Measurements from ENCODE around the gene TECPR2.
A peak's percentile ranks its signal among the peaks of the same experiment; 100 is the strongest.
"Not testable (repeated sequence)": the region's sequence is repeated elsewhere in the genome, so short reads cannot be mapped to it uniquely, and the experiment has no call there.

TECPR2 gene

GRCh38 chr14:102523569-102524450, 161.1 kb downstream of the TECPR2 start:
- DNase-seq (ENCODE audit: low read depth in 2 of 3, low spot score in 1 of 3) = no peak

DNA sequence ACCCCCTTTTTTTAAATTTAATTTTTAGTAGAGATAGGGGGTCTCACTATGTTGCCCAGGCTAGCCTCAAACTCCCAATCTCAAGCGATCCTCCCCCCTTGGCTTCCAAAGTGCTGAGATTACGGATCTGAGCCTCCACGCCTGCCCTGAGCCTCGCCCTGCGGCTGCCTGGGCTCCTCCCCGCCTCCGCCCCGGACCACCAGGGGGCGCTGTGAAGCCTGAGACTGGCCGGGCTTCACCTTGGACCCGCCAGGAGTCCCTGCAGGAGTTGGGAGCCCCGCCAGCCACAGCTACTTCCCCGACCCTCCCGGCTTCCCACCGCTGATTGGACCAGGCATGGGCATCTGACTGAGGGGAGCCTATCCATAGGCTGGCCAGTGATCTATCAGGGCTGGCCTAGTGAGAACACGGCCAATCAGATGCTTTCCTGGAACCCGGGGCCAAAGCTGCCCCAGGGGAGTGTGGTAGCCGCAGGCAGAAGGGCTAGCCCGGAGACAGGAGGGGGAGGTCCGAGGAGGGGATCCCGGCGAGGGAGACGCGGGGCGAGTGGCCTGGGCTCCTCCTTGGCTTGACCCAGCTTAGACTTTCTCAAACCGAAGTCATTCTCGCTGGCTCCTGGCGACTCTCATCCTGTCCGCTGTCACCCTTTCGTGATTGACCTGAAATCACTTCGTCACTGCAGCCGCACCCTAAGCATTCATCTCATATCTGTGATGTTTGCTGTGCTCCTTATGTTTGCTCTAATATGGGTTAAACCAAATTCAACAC, 161.9 kb downstream of the TECPR2 start:
- peak; percentile 94 to 99 (median 96) for DNase-seq (ENCODE audit: low read depth in 2 of 3, low spot score in 1 of 3)

DNA sequence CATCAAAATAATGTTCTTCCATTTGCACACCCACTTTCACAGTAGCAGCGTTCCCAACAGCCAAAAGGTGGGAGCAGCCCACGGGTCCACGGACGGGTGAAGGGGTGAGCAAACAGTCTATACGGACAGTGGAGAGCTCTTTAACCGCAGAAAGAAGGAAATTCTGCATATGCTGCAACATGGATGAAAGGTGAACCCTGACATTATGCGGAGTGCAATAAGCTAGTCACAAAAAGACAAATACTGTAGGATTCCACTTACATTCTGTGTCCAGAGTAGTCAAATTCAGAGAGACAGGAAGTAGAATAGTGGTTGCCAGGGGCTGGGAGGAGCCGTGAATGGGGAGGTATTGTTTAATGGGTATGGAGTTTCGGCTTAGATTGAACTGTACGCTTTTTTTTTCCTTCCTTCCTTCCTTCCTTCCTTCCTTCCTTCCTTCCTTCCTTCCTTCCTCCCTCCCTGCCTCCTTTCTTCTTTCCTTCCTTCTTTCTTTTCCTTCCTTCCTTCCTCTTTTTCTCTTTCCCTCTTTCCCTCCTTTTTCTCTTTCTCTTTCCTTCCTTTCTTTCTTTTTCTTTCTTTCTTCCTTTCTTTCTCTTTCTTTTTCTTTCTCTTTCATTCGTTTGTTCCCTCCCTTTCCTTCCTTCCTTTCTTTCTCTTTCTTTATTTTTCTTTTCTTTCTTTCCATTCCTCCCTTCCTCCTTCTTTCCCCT, 162.6 kb downstream of the TECPR2 start:
- DNase-seq (ENCODE audit: low read depth in 2 of 3, low spot score in 1 of 3) = peak in 1 of 3 donors; percentile 37

GRCh38 chr14:102525929-102526497, 163.3 kb downstream of the TECPR2 start:
- no peak for DNase-seq (ENCODE audit: low read depth in 2 of 3, low spot score in 1 of 3)

DNA sequence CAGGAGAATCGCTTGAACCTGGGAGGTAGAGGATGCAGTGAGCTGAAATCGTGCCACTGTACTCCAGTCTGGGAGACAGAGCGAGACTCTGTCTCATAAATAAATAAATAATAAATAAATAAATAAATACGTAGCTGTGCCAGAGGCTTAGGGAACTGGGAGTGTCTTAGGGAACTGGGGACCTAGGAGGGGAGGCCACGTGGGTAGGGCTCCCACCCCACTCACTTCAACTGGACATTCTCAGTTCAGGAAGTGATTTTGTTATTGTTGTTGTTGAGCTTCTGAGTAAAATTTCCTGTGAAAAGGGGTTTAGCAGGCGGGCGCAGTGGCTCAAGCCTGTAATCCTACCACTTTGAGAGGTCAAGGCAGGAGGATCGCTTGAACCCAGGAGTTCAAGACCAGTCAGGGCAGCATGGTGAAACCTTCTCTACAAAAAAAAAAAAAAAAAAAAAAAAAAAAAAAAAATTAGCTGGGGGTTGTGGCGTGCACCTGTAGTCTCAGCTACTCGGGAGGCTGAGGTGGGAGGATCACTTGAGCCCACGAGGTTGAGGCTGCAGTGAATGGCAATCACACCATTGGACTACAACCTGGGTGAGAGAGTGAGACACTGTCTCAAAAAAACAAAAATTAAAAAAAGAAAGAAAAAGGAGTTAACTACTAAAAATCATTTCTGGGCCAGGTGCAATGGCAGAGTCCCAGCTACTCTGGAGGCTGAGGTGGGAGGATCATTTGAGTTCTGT, 165.9 kb downstream of the TECPR2 start:
- DNase-seq (ENCODE audit: low read depth in 2 of 3, low spot score in 1 of 3) = no peak

DNA sequence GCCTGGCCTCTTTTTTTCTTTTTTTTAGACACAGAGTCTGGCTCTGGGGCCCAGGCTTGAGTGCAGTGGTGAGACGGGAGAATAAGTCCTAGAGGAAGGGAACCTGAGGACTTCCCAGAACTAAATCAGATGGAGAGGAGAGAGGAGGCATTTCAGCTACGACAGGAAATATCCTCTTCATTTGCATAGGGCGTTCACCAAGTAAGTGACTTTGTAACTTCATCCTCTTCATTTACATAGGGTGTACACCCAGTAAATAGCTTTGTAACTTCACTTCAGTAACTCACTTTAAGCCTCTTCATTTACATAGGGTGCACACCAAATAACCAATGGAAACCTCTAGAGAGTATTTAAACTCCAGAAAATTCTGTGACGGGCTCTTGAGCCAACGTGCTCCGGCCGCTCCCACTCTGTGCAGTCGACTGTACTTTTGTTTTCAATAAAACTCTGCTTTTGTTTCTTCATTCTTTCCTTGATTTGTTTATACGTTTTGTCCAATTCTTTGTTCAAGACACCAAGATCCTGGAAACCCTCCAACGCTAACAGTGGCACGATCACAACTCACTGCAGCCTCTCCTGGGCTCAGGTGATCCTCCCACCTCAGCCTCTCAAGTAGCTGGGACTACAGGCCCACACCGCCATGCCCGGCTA, 168.2 kb downstream of the TECPR2 start:
- no peak for DNase-seq (ENCODE audit: low read depth in 2 of 3, low spot score in 1 of 3)

- no peak for DNase-seq (ENCODE audit: low read depth in 2 of 3, low spot score in 1 of 3)
These were observed 169.5 kb downstream of the TECPR2 start for GRCh38 chr14:102532204-102532658.

- no peak for DNase-seq (ENCODE audit: low read depth in 2 of 3, low spot score in 1 of 3)
These were observed 175.3 kb downstream of the TECPR2 start for GRCh38 chr14:102537981-102538601.

GRCh38 chr14:102538602-102539543, 176.1 kb downstream of the TECPR2 start:
- DNase-seq (ENCODE audit: low read depth in 2 of 3, low spot score in 1 of 3) = no peak

- DNase-seq (ENCODE audit: low read depth in 2 of 3, low spot score in 1 of 3) = no peak
These were observed 177.0 kb downstream of the TECPR2 start for GRCh38 chr14:102539544-102540314.

DNA sequence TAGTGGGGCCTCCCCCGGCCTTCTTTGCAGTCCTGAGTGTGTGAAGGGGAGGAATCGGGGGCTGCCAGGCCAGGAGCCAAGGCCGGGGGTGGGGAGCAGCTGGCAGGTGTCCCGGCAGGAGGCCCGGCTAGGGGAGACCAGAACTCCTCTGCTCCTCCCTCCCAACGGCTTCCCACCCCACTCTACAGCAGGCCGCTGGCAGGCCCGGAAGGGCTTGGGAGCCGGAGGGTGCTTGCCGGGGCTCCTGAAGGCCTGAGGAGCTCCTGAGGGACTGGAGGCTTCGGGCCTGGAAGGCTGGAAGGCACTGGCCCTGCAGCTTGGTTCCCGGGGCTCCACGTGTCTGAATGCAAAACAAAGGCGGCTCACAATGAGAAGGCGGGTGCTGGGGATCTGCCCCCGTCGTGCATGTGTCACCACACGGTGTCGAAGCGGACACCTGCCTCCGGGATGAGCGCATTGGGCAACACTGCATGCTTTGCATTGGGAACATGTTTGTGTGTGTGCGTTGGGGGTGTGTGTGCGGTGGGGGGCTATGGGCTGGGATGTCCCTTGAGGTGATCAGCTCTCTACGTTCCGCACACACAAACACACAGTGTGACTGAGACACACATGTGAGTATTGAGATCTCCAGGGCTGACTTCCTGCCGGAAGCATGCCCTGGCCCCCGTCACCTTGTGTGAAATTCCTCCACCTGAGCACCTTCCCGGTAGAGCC, 177.7 kb downstream of the TECPR2 start:
- no peak for DNase-seq (ENCODE audit: low read depth in 2 of 3, low spot score in 1 of 3)

GRCh38 chr14:102541029-102541491, 178.3 kb downstream of the TECPR2 start:
- not testable (repeated sequence) for DNase-seq (ENCODE audit: low read depth in 2 of 3, low spot score in 1 of 3)

DNA sequence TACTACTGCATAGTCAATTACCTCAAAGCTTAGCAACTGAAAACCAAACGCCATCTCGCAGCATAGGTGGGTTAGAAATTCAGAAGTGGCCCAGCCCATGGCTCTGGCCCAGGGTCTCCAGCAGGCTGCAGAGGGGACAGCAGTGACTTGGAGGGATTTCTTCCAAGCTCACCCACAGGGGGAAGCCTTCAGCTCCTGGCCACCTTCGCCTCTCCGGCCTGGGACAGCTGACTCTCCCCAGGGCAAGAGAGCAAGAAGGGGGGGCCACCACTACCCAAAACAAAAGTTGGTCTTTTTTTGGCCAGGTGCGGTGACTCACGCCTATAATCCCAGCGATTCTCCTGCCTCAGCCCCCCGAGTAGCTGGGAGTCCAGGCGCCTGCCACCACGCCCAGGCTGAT, 179.0 kb downstream of the TECPR2 start:
- DNase-seq (ENCODE audit: low read depth in 2 of 3, low spot score in 1 of 3) = no peak

DNA sequence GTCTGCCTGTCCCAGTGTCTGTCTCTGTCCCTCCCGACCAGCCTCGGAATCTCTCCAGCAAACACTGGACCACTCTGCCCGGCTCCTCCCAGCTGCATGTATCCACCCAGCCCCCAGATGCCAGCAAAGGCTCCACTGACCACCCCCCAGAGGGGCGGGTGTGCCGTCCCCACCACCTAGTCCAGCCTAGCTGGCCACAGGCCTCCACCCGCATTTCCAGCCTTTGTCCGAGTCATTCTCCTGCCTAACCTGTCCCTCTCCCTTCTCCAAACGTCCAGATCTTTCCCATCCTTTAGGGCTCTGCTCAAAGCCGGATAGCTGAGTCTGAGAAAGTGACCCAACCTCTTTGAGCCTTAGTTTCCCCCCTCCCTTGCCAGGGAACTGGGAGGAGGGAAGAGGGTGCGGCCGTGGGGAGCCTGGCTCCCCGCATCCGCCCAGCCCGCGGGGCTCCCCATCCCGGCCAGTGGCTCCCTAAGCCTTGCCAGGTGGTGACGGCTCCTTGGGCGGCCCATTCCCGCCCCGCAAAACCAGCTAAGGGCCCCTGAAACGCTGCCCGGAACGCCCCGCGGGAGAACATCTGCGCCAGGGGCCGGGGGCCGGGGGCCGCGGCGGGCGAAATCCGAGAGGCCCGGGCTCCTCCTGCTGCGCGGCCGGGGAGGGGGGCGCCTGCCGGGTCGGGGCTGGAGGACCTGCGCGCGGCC, 181.5 kb downstream of the TECPR2 start:
- DNase-seq (ENCODE audit: low read depth in 2 of 3, low spot score in 1 of 3) = no peak

DNA sequence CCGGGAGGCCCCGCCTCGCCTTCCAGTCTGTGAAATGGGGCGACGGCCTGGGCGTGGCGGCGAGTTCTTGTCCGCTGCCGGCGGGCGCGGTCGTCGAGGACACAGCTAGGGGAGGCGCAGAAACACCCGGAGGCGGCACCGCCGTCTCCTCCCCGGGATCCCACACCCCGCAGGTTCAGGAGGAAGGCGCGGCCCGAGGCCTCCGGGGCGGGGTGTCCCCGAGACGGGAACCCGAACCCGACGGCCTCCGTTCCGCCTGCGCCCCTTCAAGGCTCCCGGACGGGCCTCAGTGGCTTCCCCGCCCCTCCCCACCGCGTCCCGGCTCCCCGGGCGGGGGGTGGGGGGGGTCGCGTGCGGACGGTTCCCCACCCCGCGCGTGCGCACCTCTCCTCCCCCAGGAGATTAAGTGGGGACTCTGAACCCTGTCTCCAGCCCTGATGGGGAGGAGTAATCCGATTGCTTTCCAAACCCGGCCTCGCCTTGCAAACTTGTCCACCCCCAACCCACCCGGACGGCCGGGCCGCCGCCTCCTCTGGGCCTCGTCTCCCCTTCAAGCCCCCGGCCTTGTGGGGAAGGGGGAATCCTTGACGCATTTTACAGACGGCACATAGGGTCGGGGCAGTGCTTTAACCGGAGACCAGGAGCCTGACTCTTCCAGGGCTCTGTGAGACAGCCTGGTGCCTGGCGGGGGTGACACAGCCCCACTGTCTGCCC, 182.2 kb downstream of the TECPR2 start:
- no peak for DNase-seq (ENCODE audit: low read depth in 2 of 3, low spot score in 1 of 3)

Measured in stimulated activated CD4-positive, alpha-beta T cell treated with anti-CD3 and anti-CD28 coated beads, Interleukin-12 subunit alpha, Interleukin-12 subunit beta, amount 100 ng/mL, for 48 hours (primary cell).